Pancreas (tissue), 10 donors: ENCODE measurements around the gene LRR1. TPM values are rescaled to one million over a fixed set of nuclear protein-coding genes. Genes with fewer than 3 reads are reported as not detected.

Experiments
- ATAC-seq, 4 donors: fragments of 200-7000 bp; cut with Tn5 transposase; one replicate each; pipeline versions ENCODE4 v1.8.0 to v1.9.1; 2020; ENCODE audit warnings: mild to moderate bottlenecking in 4 of 4, moderate library complexity in 4 of 4
- DNase-seq, 6 donors: peaks; one replicate each; pipeline ENCODE4 v3.0.0-alpha.2; 2020
- FAIRE-seq: peaks from 2 replicates; lab custom pipeline; 2012; peaks lifted over from hg19 to GRCh38; lab: Jason Lieb, UNC
- H3K27ac ChIP-seq, 4 donors: fragments of 200-600 bp; sonication (generic); 1 replicate in 3 of 4; 2 replicates in 1 of 4; pipeline versions ENCODE4 v1.5.0 to v1.8.0; 2020
- H3K27me3 ChIP-seq, 4 donors: fragments of 200-600 bp; one replicate each; pipeline ENCODE4 v1.8.0; 2021
- H3K36me3 ChIP-seq, 3 donors: fragments of 200-600 bp; sonication (generic) in 1 of 3; one replicate each; pipeline versions ENCODE4 v1.5.0 to v1.8.0; 2020 to 2021
- H3K4me1 ChIP-seq, 3 donors: fragments of 200-600 bp; one replicate each; pipeline ENCODE4 v1.8.0; 2021
- H3K4me3 ChIP-seq, 4 donors: fragments of 200-600 bp; sonication (generic) in 2 of 4; one replicate each; pipeline versions ENCODE4 v1.5.0 to v1.8.0; 2020 to 2021
- H3K9me3 ChIP-seq, 4 donors: fragments of 200-600 bp; one replicate each; pipeline ENCODE4 v1.8.0; 2021
- WGBS, 2 donors: extraction: QIAGEN DNeasy Blood & Tissue Kit; methylation state at CpG; one replicate each; pipeline ENCODE4 v1.1.7; 2013; 5-methylcytosine and 5-hydroxymethylcytosine counted together
- intact Hi-C, 3 donors: fragments of 100-400 bp; cut with DNase I; formaldehyde crosslinking; loops; one replicate each; pipeline versions ENCODE4 v1.11.1 to v1.14.2; 2022
- polyA plus RNA-seq, 2 donors: library from polyadenylated mRNA; stranded (reverse); fragments of 200-250 nt; gene quantifications; one replicate each; pipeline ENCODE4 v1.2.3, GENCODE V29; 2013
- total RNA-seq, 6 donors: library from RNA; stranded (reverse); fragmentation: NEBNext Ultra II Directional in 4 of 6; extraction: Animal tissue kit (Norgen Biotek cat#: 25700) in 4 of 6; gene quantifications; one replicate each; pipeline versions ENCODE4 v1.2.1 to v1.2.4, GENCODE V29; 2021 to 2023
- TF ChIP-seq, protein P1 (sequence below), 4 donors: fragments of 200-600 bp; sonication (generic) in 3 of 4; IDR thresholded peaks; one replicate each; pipeline versions ENCODE4 v1.5.0 to v1.8.0; 2021; ENCODE audit warnings: antibody characterized with exemption in 4 of 4
- donor health status: healthy with polysubstance abuse.
- donor health status: DM: no; HTN: no; CAD: no; lungs with moderate emphysema.
- donor health status: DM: no; HTN: no; CAD: no.
- donor health status: control.
- donor health status: control.
- donor health status: Bipolar disorder and iron deficiency.
- donor health status: DM: yes; HTN: yes; CAD: no.
- donor health status: DM: no; HTN: no; CAD: no.
- donor health status: DM: no; HTN: no; CAD: no.
- donor health status: DM: yes; HTN: yes; CAD: no.

LRR1 gene
- total and polyA plus RNA-seq, 8 donors, result 2.5 to 7.2 (median 3.8) TPM

DNA sequence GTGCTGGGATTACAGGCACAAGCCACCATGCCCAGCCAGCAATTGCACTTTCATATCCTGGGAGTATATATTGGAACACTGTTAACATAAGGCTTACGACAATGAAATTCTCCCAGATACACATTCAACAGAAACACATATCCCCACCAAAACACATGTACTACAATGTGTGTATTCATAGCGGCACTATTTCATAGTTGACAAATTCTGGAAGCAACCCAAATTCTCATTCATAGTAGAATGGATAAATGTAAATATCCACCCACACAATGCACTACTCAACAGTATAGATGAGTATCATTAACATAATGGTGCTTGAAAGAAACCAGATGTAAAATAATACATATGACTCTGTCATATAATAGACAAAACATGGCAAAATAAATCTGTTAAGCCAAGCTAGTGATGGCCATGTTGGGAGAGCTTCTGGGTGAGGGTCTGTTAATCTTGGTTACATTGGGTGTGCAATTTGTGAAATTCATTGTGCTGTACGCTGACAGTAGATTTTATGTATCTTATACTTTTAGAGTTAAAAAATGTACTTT lies 38.9 kb downstream of the LRR1 start:
- FAIRE-seq (no peak), ATAC-seq (no peak), DNase-seq (no peak)
- Histone ChIP-seq H3K9me3 (no peaks in the 10 kb centered on the region), H3K27ac (no peak overlapping the region), H3K4me3 (no peak overlapping the region), H3K27me3 (no peaks in the 10 kb centered on the region), H3K36me3 (peaks cover 0 to 5% (median 0%) of the 10 kb centered on the region in 3 donors), H3K4me1 (peaks cover 35 to 40% (median 38%) of the 10 kb centered on the region in 3 donors)
- WGBS, 2 donors, result 78 to 92% methylated on average over 3 of the region's 3 CpGs
- intact Hi-C loops, result no loop called here
- TF ChIP-seq, protein P1, sequence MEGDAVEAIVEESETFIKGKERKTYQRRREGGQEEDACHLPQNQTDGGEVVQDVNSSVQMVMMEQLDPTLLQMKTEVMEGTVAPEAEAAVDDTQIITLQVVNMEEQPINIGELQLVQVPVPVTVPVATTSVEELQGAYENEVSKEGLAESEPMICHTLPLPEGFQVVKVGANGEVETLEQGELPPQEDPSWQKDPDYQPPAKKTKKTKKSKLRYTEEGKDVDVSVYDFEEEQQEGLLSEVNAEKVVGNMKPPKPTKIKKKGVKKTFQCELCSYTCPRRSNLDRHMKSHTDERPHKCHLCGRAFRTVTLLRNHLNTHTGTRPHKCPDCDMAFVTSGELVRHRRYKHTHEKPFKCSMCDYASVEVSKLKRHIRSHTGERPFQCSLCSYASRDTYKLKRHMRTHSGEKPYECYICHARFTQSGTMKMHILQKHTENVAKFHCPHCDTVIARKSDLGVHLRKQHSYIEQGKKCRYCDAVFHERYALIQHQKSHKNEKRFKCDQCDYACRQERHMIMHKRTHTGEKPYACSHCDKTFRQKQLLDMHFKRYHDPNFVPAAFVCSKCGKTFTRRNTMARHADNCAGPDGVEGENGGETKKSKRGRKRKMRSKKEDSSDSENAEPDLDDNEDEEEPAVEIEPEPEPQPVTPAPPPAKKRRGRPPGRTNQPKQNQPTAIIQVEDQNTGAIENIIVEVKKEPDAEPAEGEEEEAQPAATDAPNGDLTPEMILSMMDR (IDR thresholded peaks at IDR 0.05), result no peak

DNA sequence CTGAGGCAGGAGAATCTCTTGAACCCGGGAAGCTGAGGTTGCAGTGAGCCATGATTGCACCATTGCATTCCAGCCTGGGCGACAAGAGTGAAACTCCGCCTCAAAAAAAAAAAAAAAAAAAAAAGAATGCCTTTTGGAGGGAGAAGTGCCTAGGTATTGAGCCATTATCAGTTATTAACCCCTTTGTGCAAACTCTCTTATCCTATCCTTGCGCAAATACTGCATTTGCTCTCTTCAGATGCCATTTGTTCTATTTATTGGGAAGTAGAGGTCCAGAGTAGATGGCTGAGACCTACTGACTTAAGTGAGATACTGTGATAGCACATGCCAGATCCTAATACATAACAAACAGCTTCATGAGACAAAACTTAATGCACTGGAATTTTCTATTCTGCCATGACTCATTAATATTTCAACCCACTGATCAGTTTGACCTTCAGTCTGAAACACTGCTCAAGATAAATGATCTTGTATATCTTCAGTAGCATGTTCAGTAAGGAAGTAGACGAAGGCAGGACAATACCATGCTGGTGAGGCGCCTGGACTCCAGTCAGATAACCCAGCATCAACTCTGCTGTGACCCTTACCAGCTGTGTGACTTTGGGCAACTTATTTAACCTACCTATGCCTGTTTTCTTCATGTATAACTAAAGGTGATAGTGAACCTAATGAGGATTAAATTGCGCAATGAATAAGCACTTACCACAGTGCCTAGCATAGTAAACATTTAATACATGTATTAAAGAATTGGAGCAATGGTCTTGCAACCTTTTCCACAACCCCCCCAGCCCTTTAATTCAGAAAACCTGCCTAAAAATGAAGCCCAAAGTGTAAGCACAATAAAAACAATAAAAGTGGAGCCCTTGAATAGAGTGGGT lies 42.0 kb downstream of the LRR1 start:
- H3K27me3 ChIP-seq, result no peaks in the 10 kb centered on the region
- peaks cover 44 to 47% (median 46%) of the 10 kb centered on the region in 3 donors for H3K4me1 ChIP-seq
- intact Hi-C loops, result no loop called here
- ATAC-seq (peak; percentile 15 to 35 (median 25)), FAIRE-seq (no peak), DNase-seq (no peak)
- H3K9me3 ChIP-seq, result no peaks in the 10 kb centered on the region
- peaks cover 0 to 5% (median 0%) of the 10 kb centered on the region in 3 donors for H3K36me3 ChIP-seq
- H3K4me3 ChIP-seq, result no peak overlapping the region
- 54 to 63% methylated on average over 7 of the region's 7 CpGs for WGBS, 2 donors
- TF ChIP-seq, protein P1 (IDR thresholded peaks at IDR 0.05), result no peak
- H3K27ac ChIP-seq, result peak overlapping the region; percentile 19 to 71 (median 52)

DNA sequence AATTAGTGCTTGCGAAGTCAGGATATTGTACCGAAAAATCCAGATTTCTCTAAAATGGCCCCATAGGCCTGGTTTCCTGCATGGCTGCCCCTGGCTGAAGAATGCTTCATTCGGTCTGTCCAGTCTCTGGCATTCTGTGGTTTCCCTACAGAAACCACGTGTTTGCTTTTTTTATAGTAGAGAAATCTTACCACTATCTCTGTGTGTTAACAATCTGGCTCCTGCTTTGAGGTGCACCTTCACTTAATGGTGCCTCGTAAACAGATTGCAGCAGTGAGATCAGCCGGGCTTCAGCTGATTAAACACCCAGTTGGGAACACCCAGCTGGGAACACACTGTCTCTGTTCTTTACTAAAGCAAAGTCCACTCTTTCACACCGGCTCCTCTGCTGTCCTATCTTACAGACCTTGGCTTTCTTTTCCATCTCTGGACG lies 43.0 kb downstream of the LRR1 start:
- Histone ChIP-seq H3K4me3 (no peak overlapping the region), H3K36me3 (peaks cover 0 to 5% (median 0%) of the 10 kb centered on the region in 3 donors), H3K4me1 (peaks cover 39% of the 10 kb centered on the region in 3 donors), H3K27ac (peak overlapping the region; percentile 19 to 71 (median 52)), H3K27me3 (no peaks in the 10 kb centered on the region), H3K9me3 (no peaks in the 10 kb centered on the region)
- intact Hi-C loops, result no loop called here
- DNase-seq (peak in 4 of 6 donors; percentile 66 to 85 (median 78)), ATAC-seq (peak; percentile 90 to 97 (median 95)), FAIRE-seq (no peak)
- WGBS, 2 donors, result 19 to 24% methylated on average over 8 of the region's 8 CpGs
- TF ChIP-seq, protein P1 (IDR thresholded peaks at IDR 0.05), result no peak

DNA sequence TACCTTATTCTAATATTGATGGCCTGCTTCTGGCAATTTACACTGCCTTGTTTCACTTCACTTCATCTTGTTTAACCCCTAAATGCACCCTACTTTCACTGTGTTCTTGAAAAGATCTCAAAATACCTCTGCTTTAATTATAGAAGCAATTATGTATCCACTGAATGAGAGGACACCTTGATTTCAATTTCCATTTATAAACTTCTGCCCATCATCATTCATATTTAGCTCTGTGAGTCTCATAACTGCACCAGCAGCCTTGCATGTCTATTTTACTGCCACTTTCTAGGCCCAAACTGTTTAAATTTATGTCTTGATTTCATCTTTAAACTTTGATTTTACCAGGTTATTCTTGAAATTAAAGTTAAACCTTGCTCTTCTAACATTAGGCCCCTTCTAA lies 43.4 kb downstream of the LRR1 start:
- DNase-seq (no peak), ATAC-seq (no peak), FAIRE-seq (no peak)
- Histone ChIP-seq H3K27ac (peak overlapping the region in 3 of 4 donors; percentile 12 to 71 (median 57)), H3K36me3 (peaks cover 0 to 5% (median 0%) of the 10 kb centered on the region in 3 donors), H3K9me3 (no peaks in the 10 kb centered on the region), H3K27me3 (no peaks in the 10 kb centered on the region), H3K4me1 (peaks cover 35 to 36% (median 35%) of the 10 kb centered on the region in 3 donors), H3K4me3 (no peak overlapping the region)
- TF ChIP-seq, protein P1 (IDR thresholded peaks at IDR 0.05), result no peak
- intact Hi-C loops, result no loop called here
